UCSD-AML1 (cell line): ENCODE results near the gene PLTP.
A peak's percentile ranks its signal among the peaks of the same experiment; 100 is the strongest.

Experiments used
- DNase-seq: peaks from one replicate; lab custom pipeline; 2025; ENCODE audit not compliant: unreplicated experiment; lab: John Stamatoyannopoulos, UW

Gene PLTP

GRCh38 chr20:45921337-45922189 lies 9.6 kb upstream of the PLTP start:
- no peak for DNase-seq

- DNase-seq = no peak
Measured at GRCh38 chr20:45920462-45921336, 8.7 kb upstream of the PLTP start.

GRCh38 chr20:45919542-45920399 lies 7.8 kb upstream of the PLTP start:
- DNase-seq = no peak

GRCh38 chr20:45918779-45919537 lies 7.0 kb upstream of the PLTP start:
- DNase-seq = no peak

GRCh38 chr20:45918182-45918737 lies 6.3 kb upstream of the PLTP start:
- DNase-seq = no peak

- no peak for DNase-seq
Measured at GRCh38 chr20:45917790-45918141, 5.8 kb upstream of the PLTP start.

GRCh38 chr20:45913116-45913515 lies 1.2 kb upstream of the PLTP start:
- DNase-seq = no peak

GRCh38 chr20:45912344-45912682 lies 358 bp upstream of the PLTP start:
- no peak for DNase-seq

- DNase-seq = peak; percentile 96
Measured at GRCh38 chr20:45910670-45911485, 1.1 kb downstream of the PLTP start.

GRCh38 chr20:45909817-45910669 lies 1.9 kb downstream of the PLTP start:
- no peak for DNase-seq

- no peak for DNase-seq
Measured at GRCh38 chr20:45909336-45909808, 2.6 kb downstream of the PLTP start.

- no peak for DNase-seq
Measured at GRCh38 chr20:45908084-45908483, 3.9 kb downstream of the PLTP start.

- no peak for DNase-seq
Measured at GRCh38 chr20:45907219-45907948, 4.6 kb downstream of the PLTP start.

GRCh38 chr20:45905505-45906079 lies 6.4 kb downstream of the PLTP start:
- no peak for DNase-seq

GRCh38 chr20:45904583-45905504 lies 7.1 kb downstream of the PLTP start:
- DNase-seq = no peak

GRCh38 chr20:45902199-45902701 lies 9.7 kb downstream of the PLTP start:
- DNase-seq = no peak
